HUES64 (cell line): Measurements from ENCODE around the gene FGF18.

Experiments used
- H3K27ac ChIP-seq: 2 replicates; pipeline ENCODE4 v1.7.0; 2013; ENCODE audit warnings: low read depth, low read length, inconsistent platforms
- H3K27me3 ChIP-seq: 2 replicates; pipeline ENCODE4 v1.6.1; 2013; ENCODE audit warnings: mild to moderate bottlenecking, low read length; ENCODE audit not compliant: insufficient read depth
- H3K36me3 ChIP-seq: 2 replicates; pipeline ENCODE4 v1.6.1; 2013; ENCODE audit warnings: mild to moderate bottlenecking, low read length; ENCODE audit not compliant: insufficient read depth
- H3K4me1 ChIP-seq: 2 replicates; pipeline ENCODE4 v1.6.1; 2013; ENCODE audit warnings: mild to moderate bottlenecking, low read length, moderate library complexity; ENCODE audit not compliant: insufficient read depth
- H3K4me3 ChIP-seq: 2 replicates; pipeline ENCODE4 v1.5.1; 2013; ENCODE audit warnings: mild to moderate bottlenecking, low read length, moderate library complexity
- H3K9ac ChIP-seq: 2 replicates; pipeline ENCODE4 v1.6.1; 2013; ENCODE audit warnings: mild to moderate bottlenecking, low read depth, low read length
- H3K9me3 ChIP-seq: 2 replicates; pipeline ENCODE4 v1.6.1; 2013; ENCODE audit warnings: low read depth, low read length; ENCODE audit not compliant: insufficient read depth
- WGBS: fragments of 150-250, 120-280 bp; methylation state at CpG from one replicate; pipeline ENCODE4 v1.1.7; 2013; ENCODE audit warnings: missing lambda C conversion rate; 5-methylcytosine and 5-hydroxymethylcytosine counted together

The FGF18 gene

DNA sequence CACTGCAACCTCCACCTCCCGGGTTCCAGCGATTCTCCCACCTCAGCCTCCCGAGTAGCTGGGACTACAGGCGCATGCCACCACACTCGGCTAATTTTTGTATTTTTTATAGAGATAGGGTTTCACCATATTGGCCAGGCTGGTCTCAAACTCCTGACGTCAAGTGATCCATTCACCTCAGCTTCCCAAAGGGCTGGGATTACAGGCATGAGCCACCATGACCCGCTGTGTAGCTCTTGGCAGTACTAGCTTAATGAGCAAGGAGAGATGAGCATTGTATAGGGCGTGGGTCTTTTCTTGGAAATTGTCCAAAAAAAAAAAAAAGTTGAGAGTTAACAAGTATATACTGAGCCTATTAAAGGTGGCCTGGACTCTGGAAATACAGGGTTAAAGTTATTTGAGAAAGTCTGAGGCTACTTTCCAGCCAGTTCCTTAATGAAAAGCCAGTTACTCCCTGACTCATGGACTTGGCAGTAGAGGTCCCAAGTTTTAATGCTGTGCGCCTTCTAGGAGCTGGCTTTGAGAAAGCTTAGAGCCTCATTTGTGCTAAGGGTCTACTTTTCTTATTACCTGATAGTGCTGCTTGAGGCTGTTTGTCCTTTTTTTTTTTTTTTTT is 4.2 kb upstream of the FGF18 start:
- H3K36me3 ChIP-seq: peaks cover 35% of the 10 kb centered on the region
- H3K4me3 ChIP-seq: no peak overlapping the region
- WGBS: 86% methylated on average over 9 of the region's 9 CpGs
- no peak overlapping the region for H3K27ac ChIP-seq
- no peak overlapping the region for H3K9ac ChIP-seq
- peaks cover 7% of the 10 kb centered on the region; the same call in 1 of the 2 replicates for H3K4me1 ChIP-seq
- H3K27me3 ChIP-seq: peaks cover 14% of the 10 kb centered on the region
- no peaks in the 10 kb centered on the region for H3K9me3 ChIP-seq

DNA sequence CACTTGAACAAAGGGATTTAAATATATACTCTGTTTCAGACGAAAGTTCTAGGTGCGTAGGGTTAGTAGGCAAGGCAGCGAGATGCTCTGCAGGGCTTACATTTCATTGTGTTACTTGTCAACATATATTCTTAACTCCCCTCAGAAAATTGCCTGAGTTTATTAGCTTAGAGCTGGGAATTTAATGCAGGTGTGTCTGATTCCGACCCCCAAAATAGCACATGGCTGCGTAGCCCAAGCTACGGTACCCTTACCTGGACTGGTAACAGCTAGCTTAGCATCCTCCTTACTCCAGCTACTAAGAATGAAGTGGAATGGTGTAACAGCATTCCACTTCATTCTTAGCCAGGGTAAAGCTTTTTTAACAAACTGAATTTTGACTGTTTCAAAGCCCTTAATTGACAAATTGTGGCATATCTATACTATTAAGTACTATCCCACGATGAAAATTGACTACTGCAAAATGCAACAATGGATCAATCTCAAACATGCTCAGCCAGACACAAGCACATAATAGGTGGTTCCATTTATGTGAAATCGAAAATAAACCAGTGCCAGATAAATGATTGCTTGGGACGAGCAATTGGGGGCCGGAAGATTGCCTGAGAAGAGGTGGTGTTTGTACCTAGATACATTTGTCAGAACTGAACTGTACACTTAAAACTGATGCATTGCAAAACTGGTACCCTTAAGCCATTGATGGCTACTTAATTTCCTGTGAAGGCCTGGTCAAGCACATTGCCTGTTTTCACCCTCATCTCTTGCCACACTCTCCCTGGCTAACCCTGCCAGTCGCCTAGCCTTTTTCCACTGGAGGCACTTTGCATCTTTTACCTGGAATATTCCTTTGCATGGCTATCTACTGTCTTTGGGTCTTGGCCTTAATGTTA is 3.0 kb upstream of the FGF18 start:
- WGBS: 90% methylated on average over 11 of the region's 11 CpGs
- Histone ChIP-seq H3K9me3 (no peaks in the 10 kb centered on the region), H3K27me3 (peaks cover 25% of the 10 kb centered on the region), H3K36me3 (peaks cover 24% of the 10 kb centered on the region), H3K27ac (no peak overlapping the region), H3K4me1 (peaks cover 12% of the 10 kb centered on the region; the same call in 1 of the 2 replicates), H3K9ac (no peak overlapping the region), H3K4me3 (no peak overlapping the region)

- no peak overlapping the region; the same call in 1 of the 2 replicates for H3K9ac ChIP-seq
- no peaks in the 10 kb centered on the region for H3K9me3 ChIP-seq
- H3K4me1 ChIP-seq: peaks cover 28% of the 10 kb centered on the region
- H3K4me3 ChIP-seq: peak overlapping the region; percentile 65
- H3K27me3 ChIP-seq: peaks cover 45% of the 10 kb centered on the region
- H3K27ac ChIP-seq: peak overlapping the region; percentile 17; the same call in 1 of the 2 replicates
- 7% methylated on average over 26 of the region's 26 CpGs for WGBS
- peaks cover 4% of the 10 kb centered on the region for H3K36me3 ChIP-seq
Measured at GRCh38 chr5:171418316-171418981, 998 bp upstream of the FGF18 start.

GRCh38 chr5:171419688-171420430 is 412 bp downstream of the FGF18 start:
- Histone ChIP-seq H3K27ac (no peak overlapping the region), H3K4me3 (peak overlapping the region; percentile 65), H3K9me3 (no peaks in the 10 kb centered on the region), H3K4me1 (peaks cover 29% of the 10 kb centered on the region), H3K9ac (peak overlapping the region; percentile 25; the same call in 1 of the 2 replicates), H3K36me3 (no peaks in the 10 kb centered on the region), H3K27me3 (peaks cover 47% of the 10 kb centered on the region)
- under 1% methylated on average over 95 of the region's 95 CpGs for WGBS

DNA sequence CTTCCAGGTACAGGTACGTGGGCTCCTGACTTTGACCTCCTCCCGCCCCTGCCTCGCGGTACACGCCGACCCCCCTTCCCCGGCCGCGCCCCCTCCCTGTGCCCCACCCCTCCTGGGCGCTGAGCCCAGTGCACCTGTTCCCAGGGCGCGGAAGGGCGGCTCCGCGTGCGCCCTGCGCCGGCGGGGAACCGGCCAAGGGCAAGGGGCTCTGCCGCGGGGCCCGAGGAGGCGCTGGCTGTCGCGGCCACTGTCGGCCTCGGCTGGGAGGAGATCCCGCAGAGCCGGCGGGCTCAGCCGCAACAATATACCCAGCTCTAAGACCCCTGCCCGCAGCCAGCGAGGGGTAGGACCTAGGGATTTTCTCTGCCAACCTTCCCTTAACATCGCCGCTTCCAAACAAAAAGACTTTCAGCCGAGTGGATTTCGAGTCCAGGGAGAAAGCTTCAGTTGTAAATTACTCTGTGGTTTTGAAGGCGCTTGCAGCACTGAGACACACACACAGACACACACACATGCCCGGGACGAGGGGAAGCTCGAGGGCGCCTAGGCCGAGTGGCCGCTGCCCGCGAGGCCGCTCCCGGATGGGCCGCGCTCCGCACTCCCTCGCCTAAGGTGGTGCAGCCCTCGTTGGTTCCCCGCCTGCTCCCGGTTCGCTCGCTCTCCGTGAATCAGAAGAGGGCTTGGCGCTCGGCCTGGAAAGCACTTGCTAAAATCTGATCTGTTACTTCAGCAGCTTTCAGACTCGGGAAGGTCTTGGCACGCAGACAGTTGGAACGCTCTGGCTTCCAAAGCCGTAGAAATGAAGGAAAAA is 1.2 kb downstream of the FGF18 start:
- WGBS: under 1% methylated on average over 65 of the region's 65 CpGs
- Histone ChIP-seq H3K4me1 (peaks cover 32% of the 10 kb centered on the region), H3K27ac (no peak overlapping the region), H3K9ac (no peak overlapping the region), H3K27me3 (peaks cover 47% of the 10 kb centered on the region), H3K36me3 (no peaks in the 10 kb centered on the region), H3K9me3 (no peaks in the 10 kb centered on the region), H3K4me3 (peak overlapping the region; percentile 65)

- H3K36me3 ChIP-seq: no peaks in the 10 kb centered on the region
- no peak overlapping the region for H3K27ac ChIP-seq
- peaks cover 32% of the 10 kb centered on the region for H3K4me1 ChIP-seq
- WGBS: 46% methylated on average over 15 of the region's 16 CpGs
- H3K9me3 ChIP-seq: no peaks in the 10 kb centered on the region
- H3K9ac ChIP-seq: no peak overlapping the region
- H3K4me3 ChIP-seq: peak overlapping the region; percentile 65
- peaks cover 47% of the 10 kb centered on the region for H3K27me3 ChIP-seq
Measured at GRCh38 chr5:171421331-171422262, 2.1 kb downstream of the FGF18 start.

DNA sequence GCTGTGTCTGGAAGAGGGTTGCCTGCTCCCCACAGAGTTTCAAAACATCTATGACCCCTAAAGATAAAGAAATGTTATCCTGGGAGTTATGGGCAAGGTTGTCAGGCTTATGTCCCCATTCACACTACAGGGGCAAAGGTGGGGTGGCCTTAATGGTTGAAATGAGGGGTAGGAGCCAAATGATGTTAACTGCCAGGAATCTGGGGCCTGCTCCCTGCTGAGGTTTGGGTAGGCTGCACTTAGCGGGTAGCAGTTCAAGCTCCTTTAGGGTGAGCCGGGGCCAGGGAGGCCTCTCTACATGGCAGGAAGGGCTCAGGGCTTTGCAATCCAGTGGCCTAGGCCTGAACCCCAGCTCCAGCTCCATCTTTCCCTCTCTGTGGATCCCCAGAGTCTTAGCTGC is 3.0 kb downstream of the FGF18 start:
- 89% methylated on average over 2 of the region's 2 CpGs for WGBS
- H3K27ac ChIP-seq: no peak overlapping the region
- H3K27me3 ChIP-seq: peaks cover 47% of the 10 kb centered on the region
- no peaks in the 10 kb centered on the region for H3K9me3 ChIP-seq
- no peak overlapping the region for H3K4me3 ChIP-seq
- H3K4me1 ChIP-seq: peaks cover 32% of the 10 kb centered on the region
- no peaks in the 10 kb centered on the region for H3K36me3 ChIP-seq
- no peak overlapping the region for H3K9ac ChIP-seq

DNA sequence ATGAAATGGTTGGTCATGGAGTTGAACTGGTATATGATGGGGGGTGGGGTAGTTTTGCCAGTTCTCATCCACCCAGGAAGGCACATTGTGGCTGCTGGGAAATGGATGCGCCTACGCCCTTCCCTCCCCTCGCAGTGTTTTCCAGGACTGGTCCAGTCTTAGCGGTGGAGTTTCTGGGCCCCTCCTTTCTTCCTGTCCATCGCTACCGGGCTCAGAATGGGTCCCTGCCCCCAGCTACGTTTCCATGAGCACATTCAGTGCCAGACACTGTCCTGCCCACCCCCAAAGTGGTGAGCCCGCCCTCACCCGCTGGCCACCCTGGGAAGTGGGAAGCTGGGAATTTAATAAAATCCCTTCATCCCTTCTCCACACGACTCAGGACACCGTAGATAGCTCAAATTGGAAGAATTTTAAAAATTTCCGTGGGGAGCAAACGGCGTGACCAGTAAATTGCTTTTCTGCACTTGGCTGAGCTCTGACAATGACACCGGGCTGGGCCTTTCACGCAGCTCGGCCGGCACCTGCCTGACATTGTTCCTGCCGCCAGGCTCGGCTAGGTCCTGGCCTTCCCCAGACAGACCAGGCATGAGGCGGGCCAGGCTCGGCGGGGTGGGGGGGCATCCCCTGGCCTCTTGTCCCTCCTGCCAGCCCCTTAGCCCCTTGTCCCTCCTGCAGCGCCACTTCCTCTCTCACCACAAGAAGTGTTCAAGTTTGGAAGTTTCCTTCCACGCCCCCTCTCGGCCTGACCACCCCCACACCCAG is 3.6 kb downstream of the FGF18 start:
- Histone ChIP-seq H3K4me1 (peaks cover 29% of the 10 kb centered on the region), H3K9me3 (no peaks in the 10 kb centered on the region), H3K27ac (no peak overlapping the region), H3K27me3 (peaks cover 47% of the 10 kb centered on the region), H3K9ac (no peak overlapping the region), H3K36me3 (no peaks in the 10 kb centered on the region), H3K4me3 (no peak overlapping the region)
- WGBS: 60% methylated on average over 24 of the region's 26 CpGs

- Histone ChIP-seq H3K4me3 (no peak overlapping the region), H3K27ac (no peak overlapping the region), H3K9ac (no peak overlapping the region), H3K27me3 (peaks cover 38% of the 10 kb centered on the region), H3K36me3 (no peaks in the 10 kb centered on the region), H3K4me1 (peaks cover 24% of the 10 kb centered on the region), H3K9me3 (no peaks in the 10 kb centered on the region)
- 29% methylated on average over 5 of the region's 5 CpGs for WGBS
Measured at GRCh38 chr5:171424726-171425125, 5.3 kb downstream of the FGF18 start.
